Transverse colon (tissue), 4 donors: ENCODE results near the gene JDP2.

Source experiments
- POLR2A ChIP-seq: fragments of 450-650 bp; IDR thresholded peaks from one replicate; pipeline ENCODE4 v1.6.1; 2016; ENCODE audit warnings: antibody characterized with exemption, mild to moderate bottlenecking, moderate library complexity
- POLR2AphosphoS5 ChIP-seq, 3 donors: sonication (generic); formaldehyde crosslinking; IDR thresholded peaks; one replicate each; pipeline ENCODE4 v1.6.1; 2016; ENCODE audit warnings: antibody characterized with exemption in 3 of 3
- TF ChIP-seq, protein P1 (sequence below), 5 experiments: fragments of 200-600 bp in 3 of 5; fragments of 450-650 bp in 2 of 5; sonication (generic) in 3 of 5; IDR thresholded peaks; 1 replicate in 2 of 5; 2 replicates in 3 of 5; pipeline ENCODE4 v1.5.1; 2016 to 2017; ENCODE audit warnings: antibody characterized with exemption in 5 of 5, inconsistent platforms in 3 of 5, mild to moderate bottlenecking in 2 of 5, moderate library complexity in 1 of 5

- TF ChIP-seq, protein P1, sequence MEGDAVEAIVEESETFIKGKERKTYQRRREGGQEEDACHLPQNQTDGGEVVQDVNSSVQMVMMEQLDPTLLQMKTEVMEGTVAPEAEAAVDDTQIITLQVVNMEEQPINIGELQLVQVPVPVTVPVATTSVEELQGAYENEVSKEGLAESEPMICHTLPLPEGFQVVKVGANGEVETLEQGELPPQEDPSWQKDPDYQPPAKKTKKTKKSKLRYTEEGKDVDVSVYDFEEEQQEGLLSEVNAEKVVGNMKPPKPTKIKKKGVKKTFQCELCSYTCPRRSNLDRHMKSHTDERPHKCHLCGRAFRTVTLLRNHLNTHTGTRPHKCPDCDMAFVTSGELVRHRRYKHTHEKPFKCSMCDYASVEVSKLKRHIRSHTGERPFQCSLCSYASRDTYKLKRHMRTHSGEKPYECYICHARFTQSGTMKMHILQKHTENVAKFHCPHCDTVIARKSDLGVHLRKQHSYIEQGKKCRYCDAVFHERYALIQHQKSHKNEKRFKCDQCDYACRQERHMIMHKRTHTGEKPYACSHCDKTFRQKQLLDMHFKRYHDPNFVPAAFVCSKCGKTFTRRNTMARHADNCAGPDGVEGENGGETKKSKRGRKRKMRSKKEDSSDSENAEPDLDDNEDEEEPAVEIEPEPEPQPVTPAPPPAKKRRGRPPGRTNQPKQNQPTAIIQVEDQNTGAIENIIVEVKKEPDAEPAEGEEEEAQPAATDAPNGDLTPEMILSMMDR (IDR thresholded peaks at IDR 0.05) = no peak
- no peak for TF ChIP-seq POLR2AphosphoS5 (IDR thresholded peaks at IDR 0.05)
- no peak for TF ChIP-seq POLR2A
Measured at GRCh38 chr14:75406856-75407255, 21.0 kb upstream of the JDP2 start.
